ENCODE data around the gene SYT12. TPM values are rescaled to one million over a fixed set of nuclear protein-coding genes. Genes with fewer than 3 reads are reported as not detected.

SYT12 gene
- total RNA-seq, 4 donors from 2014 or later = 0.08 to 1.7 (median 0.41) TPM

- no peak overlapping the region for H3K4me3 ChIP-seq (ENCODE audit: low read depth, poor library complexity, severe bottlenecking)
- intact Hi-C loops (cut with DNase I; ENCODE audit: low total_unique reads) = no loop called here
- TF ChIP-seq POLR2A (IDR thresholded peaks at IDR 0.05) (no peak), CTCF (IDR thresholded peaks at IDR 0.05) (no peak)
- DNase-seq (ENCODE audit: low spot score in 2 of 2) = no peak
- WGBS, 2 donors = 80 to 84% methylated on average over 6 of the region's 6 CpGs
Measured at GRCh38 chr11:67034350-67034749, 11.4 kb downstream of the SYT12 start.

GRCh38 chr11:67040147-67040546 is 17.2 kb downstream of the SYT12 start:
- 84 to 86% methylated on average over 12 of the region's 12 CpGs for WGBS, 2 donors
- intact Hi-C loops (cut with DNase I; ENCODE audit: low total_unique reads) = no loop called here
- no peak for DNase-seq (ENCODE audit: low spot score in 2 of 2)
- no peak overlapping the region for H3K4me3 ChIP-seq (ENCODE audit: low read depth, poor library complexity, severe bottlenecking)
- no peak for TF ChIP-seq CTCF (IDR thresholded peaks at IDR 0.05)
- TF ChIP-seq POLR2A (IDR thresholded peaks at IDR 0.05) = no peak

GRCh38 chr11:67041602-67042001 is 18.7 kb downstream of the SYT12 start:
- no peak for DNase-seq (ENCODE audit: low spot score in 2 of 2)
- H3K4me3 ChIP-seq (ENCODE audit: low read depth, poor library complexity, severe bottlenecking) = no peak overlapping the region
- intact Hi-C loops (cut with DNase I; ENCODE audit: low total_unique reads) = no loop called here
- 79 to 82% methylated on average over 3 of the region's 3 CpGs for WGBS, 2 donors
- TF ChIP-seq POLR2A (IDR thresholded peaks at IDR 0.05) = no peak
- no peak for TF ChIP-seq CTCF (IDR thresholded peaks at IDR 0.05)

- no peak for DNase-seq (ENCODE audit: low spot score in 2 of 2)
- H3K4me3 ChIP-seq (ENCODE audit: low read depth, poor library complexity, severe bottlenecking) = no peak overlapping the region
- 85 to 87% methylated on average over 18 of the region's 18 CpGs for WGBS, 2 donors
- intact Hi-C loops (cut with DNase I; ENCODE audit: low total_unique reads) = no loop called here
- TF ChIP-seq POLR2A (IDR thresholded peaks at IDR 0.05) (no peak), CTCF (IDR thresholded peaks at IDR 0.05) (no peak)
Measured at GRCh38 chr11:67043572-67044349, 20.8 kb downstream of the SYT12 start.

- H3K4me3 ChIP-seq (ENCODE audit: low read depth, poor library complexity, severe bottlenecking) = no peak overlapping the region
- DNase-seq (ENCODE audit: low spot score in 2 of 2) = no peak
- intact Hi-C loops (cut with DNase I; ENCODE audit: low total_unique reads) = no loop called here
- TF ChIP-seq POLR2A (IDR thresholded peaks at IDR 0.05) (no peak), CTCF (IDR thresholded peaks at IDR 0.05) (no peak)
- WGBS, 2 donors = 86 to 87% methylated on average over 8 to 13 of the region's 14 CpGs
Measured at GRCh38 chr11:67044496-67044895, 21.6 kb downstream of the SYT12 start.

- WGBS, 2 donors = 62% methylated on average over 12 to 14 of the region's 14 CpGs
- H3K4me3 ChIP-seq (ENCODE audit: low read depth, poor library complexity, severe bottlenecking) = no peak overlapping the region
- intact Hi-C loops (cut with DNase I; ENCODE audit: low total_unique reads) = loop anchor here (1.0 kb wide), 2 partner anchors 27 to 86 kb away; no protein-coding TSS in a partner anchor
Measured at GRCh38 chr11:67045314-67045713, 22.4 kb downstream of the SYT12 start.

More at GRCh38 chr11:67045314-67045713, 22.4 kb downstream of the SYT12 start:
- DNase-seq (ENCODE audit: low spot score in 2 of 2) = no peak
- TF ChIP-seq POLR2A (IDR thresholded peaks at IDR 0.05) = no peak
- no peak for TF ChIP-seq CTCF (IDR thresholded peaks at IDR 0.05)
